ENCODE results near the gene PCGF3.

GRCh38 chr4:659851-660250 lies 45.8 kb upstream of the PCGF3 start:
- TF ChIP-seq EZH2phosphoT487 (IDR thresholded peaks at IDR 0.05; ENCODE audit: borderline replicate concordance) = no peak
- TF ChIP-seq, protein P1, sequence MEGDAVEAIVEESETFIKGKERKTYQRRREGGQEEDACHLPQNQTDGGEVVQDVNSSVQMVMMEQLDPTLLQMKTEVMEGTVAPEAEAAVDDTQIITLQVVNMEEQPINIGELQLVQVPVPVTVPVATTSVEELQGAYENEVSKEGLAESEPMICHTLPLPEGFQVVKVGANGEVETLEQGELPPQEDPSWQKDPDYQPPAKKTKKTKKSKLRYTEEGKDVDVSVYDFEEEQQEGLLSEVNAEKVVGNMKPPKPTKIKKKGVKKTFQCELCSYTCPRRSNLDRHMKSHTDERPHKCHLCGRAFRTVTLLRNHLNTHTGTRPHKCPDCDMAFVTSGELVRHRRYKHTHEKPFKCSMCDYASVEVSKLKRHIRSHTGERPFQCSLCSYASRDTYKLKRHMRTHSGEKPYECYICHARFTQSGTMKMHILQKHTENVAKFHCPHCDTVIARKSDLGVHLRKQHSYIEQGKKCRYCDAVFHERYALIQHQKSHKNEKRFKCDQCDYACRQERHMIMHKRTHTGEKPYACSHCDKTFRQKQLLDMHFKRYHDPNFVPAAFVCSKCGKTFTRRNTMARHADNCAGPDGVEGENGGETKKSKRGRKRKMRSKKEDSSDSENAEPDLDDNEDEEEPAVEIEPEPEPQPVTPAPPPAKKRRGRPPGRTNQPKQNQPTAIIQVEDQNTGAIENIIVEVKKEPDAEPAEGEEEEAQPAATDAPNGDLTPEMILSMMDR (conservative IDR thresholded peaks at IDR 0.05; ENCODE audit: low read length) = no peak

Measured in Loucy (cell line).